UCSD-AML1 (cell line): ENCODE measurements around the gene CELSR1.

Experiments
- DNase-seq: peaks from one replicate; lab custom pipeline; 2025; ENCODE audit not compliant: unreplicated experiment; lab: John Stamatoyannopoulos, UW

Gene CELSR1

GRCh38 chr22:46537225-46537945 is at the start of gene CELSR1:
CELSR1 (minus strand) TSS chr22:46537620; CDS start chr22:46537170, 450 bp downstream.
- DNase-seq, result no peak

- no peak for DNase-seq
Observed at GRCh38 chr22:46587061-46587460, 49.6 kb upstream of the CELSR1 start.

GRCh38 chr22:46586531-46587011 is 49.2 kb upstream of the CELSR1 start:
- no peak for DNase-seq

GRCh38 chr22:46586123-46586519 is 48.7 kb upstream of the CELSR1 start:
- no peak for DNase-seq

GRCh38 chr22:46585340-46586122 is 48.1 kb upstream of the CELSR1 start:
- DNase-seq, result no peak

GRCh38 chr22:46584081-46584921 is 46.9 kb upstream of the CELSR1 start:
- DNase-seq, result no peak

- DNase-seq, result no peak
Observed at GRCh38 chr22:46583571-46583970, 46.2 kb upstream of the CELSR1 start.

GRCh38 chr22:46582281-46582933 is 45.0 kb upstream of the CELSR1 start:
- DNase-seq, result no peak

GRCh38 chr22:46581538-46582244 is 44.3 kb upstream of the CELSR1 start:
- DNase-seq, result no peak

- DNase-seq, result no peak
Observed at GRCh38 chr22:46580940-46581537, 43.6 kb upstream of the CELSR1 start.

- no peak for DNase-seq
Observed at GRCh38 chr22:46579751-46580449, 42.5 kb upstream of the CELSR1 start.

- no peak for DNase-seq
Observed at GRCh38 chr22:46578824-46579561, 41.6 kb upstream of the CELSR1 start.

GRCh38 chr22:46578251-46578823 is 40.9 kb upstream of the CELSR1 start:
- DNase-seq, result no peak

GRCh38 chr22:46577368-46578249 is 40.2 kb upstream of the CELSR1 start:
- no peak for DNase-seq

- peak; percentile 51 for DNase-seq
Observed at GRCh38 chr22:46576556-46577367, 39.3 kb upstream of the CELSR1 start.

GRCh38 chr22:46575911-46576555 is 38.6 kb upstream of the CELSR1 start:
- DNase-seq, result no peak
